Measurements from ENCODE around the gene FBL. TPM values are rescaled to one million over a fixed set of nuclear protein-coding genes. Genes with fewer than 3 reads are reported as not detected.

FBL gene
- total RNA-seq, 2 experiments from 2014 or later, result 336 to 365 TPM

DNA sequence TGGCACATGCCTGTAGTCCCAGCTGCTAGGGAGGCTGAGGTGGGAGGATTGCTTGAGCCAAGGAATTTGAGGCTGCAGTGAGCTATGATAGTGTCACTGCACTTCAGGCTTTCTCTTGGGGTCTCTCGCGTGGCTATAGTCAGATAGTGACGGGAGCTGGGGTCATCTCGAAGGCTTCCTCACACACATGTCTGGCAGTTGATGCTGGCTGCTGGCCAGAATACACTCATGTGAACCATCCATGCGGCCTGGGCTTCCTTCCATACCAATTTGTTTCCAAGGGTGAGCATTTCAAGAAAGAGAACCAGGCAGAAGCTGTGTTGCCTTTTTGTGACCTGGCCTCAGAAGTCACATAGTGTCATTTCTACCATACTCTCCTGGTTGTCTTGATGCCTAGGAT lies 41.1 kb downstream of the FBL start:
- DNase-seq (ENCODE audit: low spot score), result no peak
- CTCF ChIA-PET (ENCODE audit: unreplicated experiment), result no interaction called here
- Histone ChIP-seq H3K4me2 (ENCODE audit: low read length) (no peak overlapping the region), H3K9me2 (ENCODE audit: insufficient read depth, low read length) (no peaks in the 10 kb centered on the region), H3K27ac (ENCODE audit: low read depth, low read length, poor library complexity, severe bottlenecking) (no peak overlapping the region), H3K79me2 (ENCODE audit: insufficient read depth, low read depth, low read length) (no peaks in the 10 kb centered on the region), H3K4me1 (ENCODE audit: insufficient read depth, low read length, poor library complexity, severe bottlenecking) (no peaks in the 10 kb centered on the region), H3K9me3 (ENCODE audit: low read length) (no peaks in the 10 kb centered on the region), H3K4me3 (ENCODE audit: low read depth, low read length, poor library complexity, severe bottlenecking) (no peak overlapping the region), H2AFZ (ENCODE audit: low read length) (no peak overlapping the region), H4K20me1 (ENCODE audit: insufficient read depth, low read length) (no peaks in the 10 kb centered on the region), H3K36me3 (ENCODE audit: insufficient read depth, low read length) (no peaks in the 10 kb centered on the region)
- intact Hi-C loops (cut with micrococcal nuclease; ENCODE audit: unreplicated experiment), result no loop called here
- POLR2A ChIA-PET, result interaction anchor here (0.7 kb wide), 1 partner anchor 168 kb away, joined by 4 read pairs; no protein-coding TSS in a partner anchor
- TF ChIP-seq, protein P1, sequence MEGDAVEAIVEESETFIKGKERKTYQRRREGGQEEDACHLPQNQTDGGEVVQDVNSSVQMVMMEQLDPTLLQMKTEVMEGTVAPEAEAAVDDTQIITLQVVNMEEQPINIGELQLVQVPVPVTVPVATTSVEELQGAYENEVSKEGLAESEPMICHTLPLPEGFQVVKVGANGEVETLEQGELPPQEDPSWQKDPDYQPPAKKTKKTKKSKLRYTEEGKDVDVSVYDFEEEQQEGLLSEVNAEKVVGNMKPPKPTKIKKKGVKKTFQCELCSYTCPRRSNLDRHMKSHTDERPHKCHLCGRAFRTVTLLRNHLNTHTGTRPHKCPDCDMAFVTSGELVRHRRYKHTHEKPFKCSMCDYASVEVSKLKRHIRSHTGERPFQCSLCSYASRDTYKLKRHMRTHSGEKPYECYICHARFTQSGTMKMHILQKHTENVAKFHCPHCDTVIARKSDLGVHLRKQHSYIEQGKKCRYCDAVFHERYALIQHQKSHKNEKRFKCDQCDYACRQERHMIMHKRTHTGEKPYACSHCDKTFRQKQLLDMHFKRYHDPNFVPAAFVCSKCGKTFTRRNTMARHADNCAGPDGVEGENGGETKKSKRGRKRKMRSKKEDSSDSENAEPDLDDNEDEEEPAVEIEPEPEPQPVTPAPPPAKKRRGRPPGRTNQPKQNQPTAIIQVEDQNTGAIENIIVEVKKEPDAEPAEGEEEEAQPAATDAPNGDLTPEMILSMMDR (conservative IDR thresholded peaks at IDR 0.05; ENCODE audit: low read length), result no peak
- no peak for TF ChIP-seq EZH2phosphoT487 (IDR thresholded peaks at IDR 0.05; ENCODE audit: borderline replicate concordance, low read depth, low read length)
- BruUV-seq (replicated peaks), result no TSS peak

DNA sequence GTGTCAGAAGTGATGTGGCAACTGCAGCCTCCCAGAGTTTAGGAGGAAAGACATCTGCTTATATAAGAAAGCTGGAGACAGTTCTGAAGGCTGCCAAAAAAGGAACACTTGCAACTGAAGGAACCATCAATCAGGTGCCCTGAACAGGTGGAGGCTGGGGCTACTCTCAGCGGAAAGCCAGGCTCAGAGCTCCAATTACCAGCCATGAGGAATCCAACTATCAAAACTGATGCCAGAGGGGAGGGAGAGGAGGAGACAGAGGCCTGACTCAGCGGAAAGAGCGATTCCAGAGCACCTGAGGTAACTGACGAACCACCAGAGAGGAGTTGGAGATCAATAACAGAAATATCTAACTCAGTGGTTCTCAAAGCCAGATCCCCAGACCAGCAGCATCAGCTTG lies 43.2 kb downstream of the FBL start:
- no peaks in the 10 kb centered on the region for H3K9me2 ChIP-seq (ENCODE audit: insufficient read depth, low read length)
- intact Hi-C loops (cut with micrococcal nuclease; ENCODE audit: unreplicated experiment), result loop anchor here (1.0 kb wide), 1 partner anchor 9 kb away; no protein-coding TSS in a partner anchor
- TF ChIP-seq, protein P1 (conservative IDR thresholded peaks at IDR 0.05; ENCODE audit: low read length), result no peak
- TF ChIP-seq EZH2phosphoT487 (IDR thresholded peaks at IDR 0.05; ENCODE audit: borderline replicate concordance, low read depth, low read length), result no peak
- BruUV-seq (replicated peaks), result no TSS peak
- H3K4me3 ChIP-seq (ENCODE audit: low read depth, low read length, poor library complexity, severe bottlenecking), result no peak overlapping the region
- POLR2A ChIA-PET, result no interaction called here
- H4K20me1 ChIP-seq (ENCODE audit: insufficient read depth, low read length), result no peaks in the 10 kb centered on the region
- CTCF ChIA-PET (ENCODE audit: unreplicated experiment), result no interaction called here
- H3K9me3 ChIP-seq (ENCODE audit: low read length), result no peaks in the 10 kb centered on the region
- H3K36me3 ChIP-seq (ENCODE audit: insufficient read depth, low read length), result no peaks in the 10 kb centered on the region
- no peak overlapping the region for H3K27ac ChIP-seq (ENCODE audit: low read depth, low read length, poor library complexity, severe bottlenecking)
- no peak overlapping the region for H2AFZ ChIP-seq (ENCODE audit: low read length)
- no peak for DNase-seq (ENCODE audit: low spot score)
- no peaks in the 10 kb centered on the region for H3K4me1 ChIP-seq (ENCODE audit: insufficient read depth, low read length, poor library complexity, severe bottlenecking)
- no peak overlapping the region for H3K4me2 ChIP-seq (ENCODE audit: low read length)
- no peaks in the 10 kb centered on the region for H3K79me2 ChIP-seq (ENCODE audit: insufficient read depth, low read depth, low read length)

DNA sequence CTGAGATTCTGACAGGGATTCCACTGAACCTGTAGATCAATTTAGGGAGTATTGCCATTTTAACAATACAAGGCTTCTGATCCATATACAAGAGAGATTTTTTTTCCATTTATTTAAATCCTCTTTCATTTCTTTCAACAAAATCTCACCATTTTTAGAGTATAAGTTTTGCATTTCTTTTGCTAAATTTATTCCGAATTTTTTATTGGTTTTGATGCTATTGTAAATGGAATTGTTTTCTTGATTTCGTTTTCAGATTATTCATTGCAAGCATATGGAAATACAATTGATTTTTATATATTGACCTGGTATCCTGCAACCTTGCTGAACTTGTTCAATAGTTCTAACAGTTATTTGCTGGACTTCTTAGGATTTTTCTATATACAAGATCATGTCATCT lies 49.1 kb downstream of the FBL start:
- Histone ChIP-seq H4K20me1 (ENCODE audit: insufficient read depth, low read length) (no peaks in the 10 kb centered on the region), H3K4me1 (ENCODE audit: insufficient read depth, low read length, poor library complexity, severe bottlenecking) (peaks cover 4% of the 10 kb centered on the region), H3K9me3 (ENCODE audit: low read length) (no peaks in the 10 kb centered on the region), H3K9me2 (ENCODE audit: insufficient read depth, low read length) (no peaks in the 10 kb centered on the region), H3K4me3 (ENCODE audit: low read depth, low read length, poor library complexity, severe bottlenecking) (no peak overlapping the region), H3K27ac (ENCODE audit: low read depth, low read length, poor library complexity, severe bottlenecking) (no peak overlapping the region), H3K4me2 (ENCODE audit: low read length) (no peak overlapping the region), H3K36me3 (ENCODE audit: insufficient read depth, low read length) (no peaks in the 10 kb centered on the region), H3K79me2 (ENCODE audit: insufficient read depth, low read depth, low read length) (no peaks in the 10 kb centered on the region), H2AFZ (ENCODE audit: low read length) (no peak overlapping the region)
- POLR2A ChIA-PET, result no interaction called here
- CTCF ChIA-PET (ENCODE audit: unreplicated experiment), result no interaction called here
- no TSS peak for BruUV-seq (replicated peaks)
- intact Hi-C loops (cut with micrococcal nuclease; ENCODE audit: unreplicated experiment), result no loop called here
- DNase-seq (ENCODE audit: low spot score), result no peak
- TF ChIP-seq EZH2phosphoT487 (IDR thresholded peaks at IDR 0.05; ENCODE audit: borderline replicate concordance, low read depth, low read length), result no peak
- TF ChIP-seq, protein P1 (conservative IDR thresholded peaks at IDR 0.05; ENCODE audit: low read length), result no peak
